Testis (tissue), 2 donors: ENCODE measurements around the gene RANBP3L.

Experiments used
- POLR2A ChIP-seq: fragments of 450-650 bp; IDR thresholded peaks from one replicate; pipeline ENCODE4 v1.6.1; 2017; ENCODE audit warnings: antibody characterized with exemption, mild to moderate bottlenecking, moderate library complexity
- TF ChIP-seq, protein P1 (sequence below), 3 experiments: fragments of 450-650 bp in 2 of 3; fragments of 200-600 bp in 1 of 3; sonication (generic) in 1 of 3; IDR thresholded peaks; one replicate each; pipeline ENCODE4 v1.5.1; 2016 to 2019; ENCODE audit warnings: antibody characterized with exemption in 3 of 3, mild to moderate bottlenecking in 2 of 3, moderate library complexity in 1 of 3

DNA sequence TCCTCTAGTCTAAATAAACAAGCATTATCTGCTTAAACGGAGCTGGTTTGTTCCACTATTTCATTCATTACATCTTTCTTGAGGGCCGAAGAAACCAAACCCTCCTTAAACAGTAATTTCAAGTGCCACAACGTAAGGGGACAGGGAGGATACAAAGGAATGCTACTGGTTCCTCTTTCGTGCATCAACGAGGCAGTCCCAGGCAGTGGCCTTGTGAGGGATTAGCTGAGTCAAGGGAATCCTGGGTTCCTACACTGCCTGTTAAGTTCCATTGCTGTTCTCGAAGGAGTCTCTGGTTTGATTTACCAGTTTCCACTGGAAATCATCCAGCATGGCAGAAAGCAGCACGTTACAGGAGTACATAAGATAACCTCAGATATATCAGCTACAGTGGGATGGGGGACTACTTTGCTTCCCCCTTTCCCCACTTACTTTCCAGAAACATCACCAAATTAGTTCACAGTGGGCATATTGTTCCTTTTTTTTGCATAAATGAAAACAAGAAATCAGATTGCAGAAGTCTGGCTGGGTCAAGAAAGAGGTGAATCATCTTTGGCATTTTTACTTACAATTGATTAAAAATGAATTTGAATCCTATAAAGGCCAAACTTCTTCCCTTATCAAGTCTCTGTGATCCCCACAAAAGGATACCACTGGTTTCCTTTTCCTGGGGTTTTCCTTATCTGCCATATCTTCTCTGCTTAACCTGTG is 2.5 kb upstream of the RANBP3L start:
- TF ChIP-seq POLR2A: no peak
- TF ChIP-seq, protein P1, sequence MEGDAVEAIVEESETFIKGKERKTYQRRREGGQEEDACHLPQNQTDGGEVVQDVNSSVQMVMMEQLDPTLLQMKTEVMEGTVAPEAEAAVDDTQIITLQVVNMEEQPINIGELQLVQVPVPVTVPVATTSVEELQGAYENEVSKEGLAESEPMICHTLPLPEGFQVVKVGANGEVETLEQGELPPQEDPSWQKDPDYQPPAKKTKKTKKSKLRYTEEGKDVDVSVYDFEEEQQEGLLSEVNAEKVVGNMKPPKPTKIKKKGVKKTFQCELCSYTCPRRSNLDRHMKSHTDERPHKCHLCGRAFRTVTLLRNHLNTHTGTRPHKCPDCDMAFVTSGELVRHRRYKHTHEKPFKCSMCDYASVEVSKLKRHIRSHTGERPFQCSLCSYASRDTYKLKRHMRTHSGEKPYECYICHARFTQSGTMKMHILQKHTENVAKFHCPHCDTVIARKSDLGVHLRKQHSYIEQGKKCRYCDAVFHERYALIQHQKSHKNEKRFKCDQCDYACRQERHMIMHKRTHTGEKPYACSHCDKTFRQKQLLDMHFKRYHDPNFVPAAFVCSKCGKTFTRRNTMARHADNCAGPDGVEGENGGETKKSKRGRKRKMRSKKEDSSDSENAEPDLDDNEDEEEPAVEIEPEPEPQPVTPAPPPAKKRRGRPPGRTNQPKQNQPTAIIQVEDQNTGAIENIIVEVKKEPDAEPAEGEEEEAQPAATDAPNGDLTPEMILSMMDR (IDR thresholded peaks at IDR 0.05): no peak
